ENCODE data around the gene F13A1. TPM values are rescaled to one million over a fixed set of nuclear protein-coding genes. Genes with fewer than 3 reads are reported as not detected.
A peak's percentile ranks its signal among the peaks of the same experiment; 100 is the strongest.
"Not testable (repeated sequence)": the region's sequence is repeated elsewhere in the genome, so short reads cannot be mapped to it uniquely, and the experiment has no call there.

Gene F13A1
- total and polyA plus RNA-seq, 2 donors from 2014 or later, result 28.9 to 275 TPM

DNA sequence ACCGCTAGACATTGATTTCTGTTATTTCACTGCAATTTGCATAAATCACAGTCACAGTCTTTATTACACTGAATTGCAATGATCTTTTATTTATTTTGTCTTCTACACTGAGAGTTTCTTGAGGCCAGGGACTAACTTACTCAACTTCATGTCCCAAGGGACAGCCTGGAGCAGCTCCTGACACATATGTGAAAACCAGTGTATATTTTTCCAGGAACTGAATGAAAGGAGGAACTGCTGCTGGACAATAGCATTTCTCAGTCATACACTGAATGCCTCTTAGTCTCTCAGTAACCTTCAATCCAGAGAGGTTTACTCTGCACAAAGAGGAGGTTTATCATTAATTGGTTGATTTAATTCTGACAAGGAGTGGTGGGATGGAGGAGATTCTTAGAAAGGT, 5.9 kb downstream of the F13A1 start:
- H3K9me3 ChIP-seq (ENCODE audit: control insufficient read depth in 2 of 3, insufficient read depth in 1 of 3, low read length in 3 of 3), result no peaks in the 10 kb centered on the region
- no peaks in the 10 kb centered on the region for H3K27me3 ChIP-seq (ENCODE audit: control insufficient read depth, insufficient read depth, low read length)
- FAIRE-seq (no peak), DNase-seq (no peak)
- intact Hi-C loops (cut with DNase I), result no loop called here
- H3K4me1 ChIP-seq (ENCODE audit: control insufficient read depth in 2 of 3, insufficient read depth in 2 of 3, low read depth in 1 of 3, low read length in 3 of 3), result no peaks in the 10 kb centered on the region
- no peak overlapping the region for H3K4me3 ChIP-seq (ENCODE audit: low read length in 3 of 3)
- no peak overlapping the region for H3K9ac ChIP-seq (ENCODE audit: low read length in 3 of 3)
- no peak overlapping the region for H3K27ac ChIP-seq (ENCODE audit: low read depth in 2 of 2, low read length in 2 of 2)
- H3K36me3 ChIP-seq (ENCODE audit: control insufficient read depth in 2 of 3, insufficient read depth in 3 of 3, low read length in 3 of 3), result no peaks in the 10 kb centered on the region
- TF ChIP-seq, protein P1, sequence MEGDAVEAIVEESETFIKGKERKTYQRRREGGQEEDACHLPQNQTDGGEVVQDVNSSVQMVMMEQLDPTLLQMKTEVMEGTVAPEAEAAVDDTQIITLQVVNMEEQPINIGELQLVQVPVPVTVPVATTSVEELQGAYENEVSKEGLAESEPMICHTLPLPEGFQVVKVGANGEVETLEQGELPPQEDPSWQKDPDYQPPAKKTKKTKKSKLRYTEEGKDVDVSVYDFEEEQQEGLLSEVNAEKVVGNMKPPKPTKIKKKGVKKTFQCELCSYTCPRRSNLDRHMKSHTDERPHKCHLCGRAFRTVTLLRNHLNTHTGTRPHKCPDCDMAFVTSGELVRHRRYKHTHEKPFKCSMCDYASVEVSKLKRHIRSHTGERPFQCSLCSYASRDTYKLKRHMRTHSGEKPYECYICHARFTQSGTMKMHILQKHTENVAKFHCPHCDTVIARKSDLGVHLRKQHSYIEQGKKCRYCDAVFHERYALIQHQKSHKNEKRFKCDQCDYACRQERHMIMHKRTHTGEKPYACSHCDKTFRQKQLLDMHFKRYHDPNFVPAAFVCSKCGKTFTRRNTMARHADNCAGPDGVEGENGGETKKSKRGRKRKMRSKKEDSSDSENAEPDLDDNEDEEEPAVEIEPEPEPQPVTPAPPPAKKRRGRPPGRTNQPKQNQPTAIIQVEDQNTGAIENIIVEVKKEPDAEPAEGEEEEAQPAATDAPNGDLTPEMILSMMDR (IDR thresholded peaks at IDR 0.05; ENCODE audit: borderline replicate concordance, extremely low read depth, insufficient read depth), result no peak

DNA sequence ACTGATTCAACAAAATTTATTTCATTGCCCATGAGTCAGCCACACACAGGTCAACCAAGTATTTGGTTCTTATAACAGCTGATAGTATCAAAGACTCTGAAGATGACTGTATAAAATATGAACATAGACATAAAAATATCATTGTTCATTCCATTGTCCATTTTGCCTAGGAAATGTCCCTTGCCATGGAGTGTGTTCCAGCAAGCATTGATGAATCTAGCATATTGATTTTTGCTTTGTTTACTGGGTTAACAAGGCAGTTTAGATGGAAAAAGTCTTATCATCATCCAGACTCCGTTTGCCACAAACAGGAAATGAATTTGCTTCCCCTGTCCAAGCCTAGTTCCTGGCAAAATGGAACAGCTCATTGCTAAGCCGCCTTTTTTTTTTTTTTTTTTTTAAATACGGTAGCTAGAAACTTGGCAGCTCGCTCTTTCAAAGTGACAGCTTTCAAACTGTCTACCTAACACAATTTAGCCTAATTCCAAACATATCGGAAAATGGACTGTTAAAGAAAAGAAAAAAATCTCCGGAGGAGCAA, 7.5 kb downstream of the F13A1 start:
- H3K4me1 ChIP-seq (ENCODE audit: control insufficient read depth in 2 of 3, insufficient read depth in 2 of 3, low read depth in 1 of 3, low read length in 3 of 3), result no peaks in the 10 kb centered on the region
- no peak overlapping the region for H3K9ac ChIP-seq (ENCODE audit: low read length in 3 of 3)
- H3K27me3 ChIP-seq (ENCODE audit: control insufficient read depth, insufficient read depth, low read length), result no peaks in the 10 kb centered on the region
- no peak overlapping the region for H3K27ac ChIP-seq (ENCODE audit: low read depth in 2 of 2, low read length in 2 of 2)
- no peak for DNase-seq
- no peak for FAIRE-seq
- no peaks in the 10 kb centered on the region for H3K36me3 ChIP-seq (ENCODE audit: control insufficient read depth in 2 of 3, insufficient read depth in 3 of 3, low read length in 3 of 3)
- no peaks in the 10 kb centered on the region for H3K9me3 ChIP-seq (ENCODE audit: control insufficient read depth in 2 of 3, insufficient read depth in 1 of 3, low read length in 3 of 3)
- intact Hi-C loops (cut with DNase I), result no loop called here
- TF ChIP-seq, protein P1 (IDR thresholded peaks at IDR 0.05; ENCODE audit: borderline replicate concordance, extremely low read depth, insufficient read depth), result no peak
- H3K4me3 ChIP-seq (ENCODE audit: low read length in 3 of 3), result no peak overlapping the region

DNA sequence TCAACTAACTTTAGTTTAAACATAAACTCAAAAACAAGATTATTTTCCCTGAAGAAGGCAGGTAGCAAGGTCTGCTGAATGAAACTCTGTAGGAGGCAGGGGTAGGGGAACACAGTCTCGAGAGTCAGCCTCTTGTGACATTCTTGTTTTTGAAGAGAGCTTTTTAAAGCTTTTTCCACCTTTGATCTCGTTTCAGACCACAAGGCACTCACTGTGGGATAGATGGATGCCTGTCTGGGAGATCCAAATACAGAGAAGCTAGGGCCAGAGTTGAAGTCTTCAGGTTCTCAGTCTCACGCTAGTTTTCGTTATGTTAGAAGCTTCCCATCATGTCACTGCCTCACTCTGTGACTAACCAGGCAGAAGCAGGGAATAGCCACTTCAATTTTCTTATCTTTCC, 14.9 kb downstream of the F13A1 start:
- H3K9me3 ChIP-seq (ENCODE audit: control insufficient read depth in 2 of 3, insufficient read depth in 1 of 3, low read length in 3 of 3), result no peaks in the 10 kb centered on the region
- H3K27ac ChIP-seq (ENCODE audit: low read depth in 2 of 2, low read length in 2 of 2), result no peak overlapping the region
- TF ChIP-seq, protein P1 (IDR thresholded peaks at IDR 0.05; ENCODE audit: borderline replicate concordance, extremely low read depth, insufficient read depth), result no peak
- H3K36me3 ChIP-seq (ENCODE audit: control insufficient read depth in 2 of 3, insufficient read depth in 3 of 3, low read length in 3 of 3), result no peaks in the 10 kb centered on the region
- FAIRE-seq, result no peak
- peak in 2 of 5 donors; percentile 61 to 66 for DNase-seq
- no peaks in the 10 kb centered on the region for H3K27me3 ChIP-seq (ENCODE audit: control insufficient read depth, insufficient read depth, low read length)
- intact Hi-C loops (cut with DNase I), result no loop called here
- H3K9ac ChIP-seq (ENCODE audit: low read length in 3 of 3), result no peak overlapping the region
- no peak overlapping the region for H3K4me3 ChIP-seq (ENCODE audit: low read length in 3 of 3)
- no peaks in the 10 kb centered on the region for H3K4me1 ChIP-seq (ENCODE audit: control insufficient read depth in 2 of 3, insufficient read depth in 2 of 3, low read depth in 1 of 3, low read length in 3 of 3)

DNA sequence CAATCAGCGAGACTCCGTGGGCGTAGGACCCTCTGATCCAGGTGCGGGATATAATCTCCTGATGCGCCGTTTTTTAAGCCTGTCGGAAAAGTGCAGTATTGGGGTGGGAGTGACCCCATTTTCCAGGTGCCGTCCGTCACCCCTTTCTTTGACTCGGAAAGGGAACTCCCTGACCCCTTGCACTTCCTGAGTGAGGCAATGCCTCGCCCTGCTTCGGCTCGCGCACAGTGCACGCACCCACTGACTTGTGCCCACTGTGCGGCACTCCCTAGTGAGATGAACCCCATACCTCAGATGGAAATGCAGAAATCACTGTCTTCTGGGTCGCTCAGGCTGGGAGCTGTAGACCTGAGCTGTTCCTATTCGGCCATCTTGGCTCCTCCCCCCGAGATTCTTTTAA, 20.1 kb downstream of the F13A1 start:
- H3K36me3 ChIP-seq (ENCODE audit: control insufficient read depth in 2 of 3, insufficient read depth in 3 of 3, low read length in 3 of 3); H3K4me3 ChIP-seq (ENCODE audit: low read length in 3 of 3); DNase-seq; H3K9ac ChIP-seq (ENCODE audit: low read length in 3 of 3); H3K27ac ChIP-seq (ENCODE audit: low read depth in 2 of 2, low read length in 2 of 2); FAIRE-seq; intact Hi-C loops (cut with DNase I); H3K4me1 ChIP-seq (ENCODE audit: control insufficient read depth in 2 of 3, insufficient read depth in 2 of 3, low read depth in 1 of 3, low read length in 3 of 3); H3K9me3 ChIP-seq (ENCODE audit: control insufficient read depth in 2 of 3, insufficient read depth in 1 of 3, low read length in 3 of 3); H3K27me3 ChIP-seq (ENCODE audit: control insufficient read depth, insufficient read depth, low read length): not testable (repeated sequence)
